NB4 (cell line): ENCODE data around the gene VAMP2.

Source experiments
- DNase-seq: peaks from one replicate; pipeline ENCODE4 v3.0.0; 2010; ENCODE audit warnings: low read depth
- H3K4me3 ChIP-seq: one replicate; pipeline ENCODE4 v1.5.1; 2011; ENCODE audit warnings: mild to moderate bottlenecking, low read depth, low read length, moderate library complexity
- MYC ChIP-seq: IDR thresholded peaks from 2 replicates; pipeline ENCODE4 v1.6.1; 2011; ENCODE audit warnings: low read depth, low read length
- POLR2A ChIP-seq: IDR thresholded peaks from 2 replicates; pipeline ENCODE4 v1.6.1; 2011; ENCODE audit warnings: mild to moderate bottlenecking; ENCODE audit not compliant: insufficient read length; ENCODE audit errors: extremely low read depth
- TF ChIP-seq, protein P1 (sequence below): IDR thresholded peaks from 2 replicates; pipeline ENCODE4 v1.6.1; 2011; ENCODE audit warnings: low read depth, low read length
- TF ChIP-seq, protein P2 (sequence below): IDR thresholded peaks from one replicate; pipeline ENCODE4 v1.5.1; 2012; ENCODE audit warnings: low read depth, low read length

VAMP2 gene, protein sequence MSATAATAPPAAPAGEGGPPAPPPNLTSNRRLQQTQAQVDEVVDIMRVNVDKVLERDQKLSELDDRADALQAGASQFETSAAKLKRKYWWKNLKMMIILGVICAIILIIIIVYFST

DNA sequence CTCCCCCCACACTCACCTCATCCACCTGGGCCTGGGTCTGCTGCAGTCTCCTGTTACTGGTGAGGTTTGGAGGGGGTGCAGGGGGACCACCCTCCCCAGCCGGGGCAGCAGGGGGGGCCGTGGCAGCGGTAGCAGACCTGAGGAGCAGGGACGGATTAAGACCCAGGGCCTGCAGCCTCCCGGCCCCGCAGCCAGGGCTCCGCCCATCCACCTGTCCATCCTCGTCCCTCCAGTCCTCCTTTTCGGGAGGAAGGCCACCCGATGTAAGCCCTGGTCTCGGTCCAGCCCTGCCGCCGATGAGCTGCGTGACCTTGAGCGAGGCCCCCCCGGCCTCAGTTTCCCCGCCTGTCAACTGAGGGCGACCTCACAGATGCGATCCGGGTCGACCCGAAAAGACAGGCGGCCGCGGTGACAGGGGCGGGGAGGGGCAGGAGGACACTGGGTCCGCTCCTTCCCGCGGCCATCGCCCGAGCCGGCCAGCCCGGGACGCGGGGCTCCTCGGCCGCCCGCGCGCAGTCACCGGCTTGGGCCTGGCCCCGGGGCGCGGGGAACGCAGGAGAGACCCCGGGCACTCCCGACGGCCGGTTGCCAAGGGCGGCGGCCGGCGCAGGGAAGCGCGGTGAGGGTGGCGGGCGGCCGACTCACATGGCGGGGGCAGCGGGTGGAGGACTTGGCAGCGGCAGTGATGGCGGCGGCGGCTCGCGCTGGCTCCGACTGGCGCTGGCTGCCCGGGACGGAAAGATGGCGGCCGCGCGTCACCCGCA lies at the start of gene VAMP2:
VAMP2 (minus strand) TSS at position 716 of the 764 bp plus-strand sequence; CDS start at position 647, 69 bp downstream.
- H3K4me3 ChIP-seq: peak within 1 kb of the TSS; percentile 71
- TF ChIP-seq MYC (no peak), POLR2A (peak; percentile 47)
- DNase-seq: peak; percentile 63

DNA sequence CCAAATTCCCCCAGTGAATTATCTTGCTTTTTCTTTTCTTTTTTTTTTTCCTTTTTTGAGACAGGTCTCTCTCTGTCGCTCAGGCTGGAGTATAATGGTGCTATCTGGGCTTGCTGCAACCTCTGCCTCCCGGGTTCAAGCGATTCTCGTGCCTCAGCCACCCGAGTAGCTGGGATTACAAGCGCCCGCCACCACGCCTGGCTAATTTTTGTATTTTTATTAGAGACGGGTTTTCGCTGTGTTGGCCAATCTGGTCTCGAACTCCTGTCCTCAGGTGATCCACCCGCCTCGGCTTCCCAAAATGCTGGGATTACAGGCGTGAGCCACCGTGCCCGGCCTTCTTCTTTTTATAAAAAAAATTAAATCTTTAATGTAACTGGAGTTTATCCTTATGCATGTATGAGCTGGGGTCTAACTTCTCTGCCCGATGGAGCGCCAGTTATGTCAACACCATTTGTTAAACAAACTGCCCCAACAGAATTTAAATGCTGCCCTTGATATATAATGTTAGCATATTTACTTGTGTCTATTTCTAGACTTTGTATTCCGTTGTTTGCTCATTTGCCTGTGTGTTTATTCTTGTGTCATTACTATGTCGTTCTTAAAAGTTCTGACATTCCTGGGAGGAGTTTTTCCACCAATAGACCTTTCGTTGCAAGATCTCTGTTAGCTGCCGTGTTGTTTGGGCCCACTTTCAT lies 48.2 kb upstream of the VAMP2 start:
- H3K4me3 ChIP-seq: peak overlapping the region; percentile 90
- no peak for DNase-seq
- TF ChIP-seq, protein P1, sequence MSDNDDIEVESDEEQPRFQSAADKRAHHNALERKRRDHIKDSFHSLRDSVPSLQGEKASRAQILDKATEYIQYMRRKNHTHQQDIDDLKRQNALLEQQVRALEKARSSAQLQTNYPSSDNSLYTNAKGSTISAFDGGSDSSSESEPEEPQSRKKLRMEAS: no peak
- TF ChIP-seq POLR2A: no peak
- TF ChIP-seq, protein P2, sequence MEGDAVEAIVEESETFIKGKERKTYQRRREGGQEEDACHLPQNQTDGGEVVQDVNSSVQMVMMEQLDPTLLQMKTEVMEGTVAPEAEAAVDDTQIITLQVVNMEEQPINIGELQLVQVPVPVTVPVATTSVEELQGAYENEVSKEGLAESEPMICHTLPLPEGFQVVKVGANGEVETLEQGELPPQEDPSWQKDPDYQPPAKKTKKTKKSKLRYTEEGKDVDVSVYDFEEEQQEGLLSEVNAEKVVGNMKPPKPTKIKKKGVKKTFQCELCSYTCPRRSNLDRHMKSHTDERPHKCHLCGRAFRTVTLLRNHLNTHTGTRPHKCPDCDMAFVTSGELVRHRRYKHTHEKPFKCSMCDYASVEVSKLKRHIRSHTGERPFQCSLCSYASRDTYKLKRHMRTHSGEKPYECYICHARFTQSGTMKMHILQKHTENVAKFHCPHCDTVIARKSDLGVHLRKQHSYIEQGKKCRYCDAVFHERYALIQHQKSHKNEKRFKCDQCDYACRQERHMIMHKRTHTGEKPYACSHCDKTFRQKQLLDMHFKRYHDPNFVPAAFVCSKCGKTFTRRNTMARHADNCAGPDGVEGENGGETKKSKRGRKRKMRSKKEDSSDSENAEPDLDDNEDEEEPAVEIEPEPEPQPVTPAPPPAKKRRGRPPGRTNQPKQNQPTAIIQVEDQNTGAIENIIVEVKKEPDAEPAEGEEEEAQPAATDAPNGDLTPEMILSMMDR: no peak
- TF ChIP-seq MYC: no peak

- peak within 1 kb of the TSS; percentile 90 for H3K4me3 ChIP-seq
- peak; percentile 92 for DNase-seq
- TF ChIP-seq, protein P1: peak; percentile 56
- TF ChIP-seq POLR2A: peak; percentile 54
- TF ChIP-seq, protein P2: no peak
- peak; percentile 72 for TF ChIP-seq MYC
Observed at GRCh38 chr17:8209907-8210760, 47.4 kb upstream of the VAMP2 start, which contains the start of gene AURKB. Gene AURKB (minus strand): TSS chr17:8210575. CDS start chr17:8210224, 351 bp downstream.

DNA sequence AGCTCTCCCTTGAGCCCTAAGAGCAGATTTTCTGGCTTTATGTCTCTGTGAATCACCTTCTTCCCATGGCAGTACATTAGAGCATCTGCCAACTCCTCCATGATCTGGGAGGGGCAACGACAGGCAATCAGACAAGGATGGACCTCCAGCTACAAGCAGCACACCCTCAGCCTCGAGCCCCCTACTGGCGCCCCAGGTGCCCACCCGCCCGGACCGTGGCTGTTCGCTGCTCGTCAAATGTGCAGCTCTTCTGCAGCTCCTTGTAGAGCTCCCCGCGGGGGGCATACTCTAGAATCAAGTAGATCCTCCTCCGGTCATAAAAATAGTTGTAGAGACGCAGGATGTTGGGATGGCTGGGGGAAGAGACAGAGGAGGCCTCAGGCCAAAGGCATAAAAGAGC lies 43.8 kb upstream of the VAMP2 start:
- no peak overlapping the region for H3K4me3 ChIP-seq
- DNase-seq: no peak
- TF ChIP-seq, protein P1: no peak
- no peak for TF ChIP-seq POLR2A
- TF ChIP-seq, protein P2: no peak
- TF ChIP-seq MYC: no peak

DNA sequence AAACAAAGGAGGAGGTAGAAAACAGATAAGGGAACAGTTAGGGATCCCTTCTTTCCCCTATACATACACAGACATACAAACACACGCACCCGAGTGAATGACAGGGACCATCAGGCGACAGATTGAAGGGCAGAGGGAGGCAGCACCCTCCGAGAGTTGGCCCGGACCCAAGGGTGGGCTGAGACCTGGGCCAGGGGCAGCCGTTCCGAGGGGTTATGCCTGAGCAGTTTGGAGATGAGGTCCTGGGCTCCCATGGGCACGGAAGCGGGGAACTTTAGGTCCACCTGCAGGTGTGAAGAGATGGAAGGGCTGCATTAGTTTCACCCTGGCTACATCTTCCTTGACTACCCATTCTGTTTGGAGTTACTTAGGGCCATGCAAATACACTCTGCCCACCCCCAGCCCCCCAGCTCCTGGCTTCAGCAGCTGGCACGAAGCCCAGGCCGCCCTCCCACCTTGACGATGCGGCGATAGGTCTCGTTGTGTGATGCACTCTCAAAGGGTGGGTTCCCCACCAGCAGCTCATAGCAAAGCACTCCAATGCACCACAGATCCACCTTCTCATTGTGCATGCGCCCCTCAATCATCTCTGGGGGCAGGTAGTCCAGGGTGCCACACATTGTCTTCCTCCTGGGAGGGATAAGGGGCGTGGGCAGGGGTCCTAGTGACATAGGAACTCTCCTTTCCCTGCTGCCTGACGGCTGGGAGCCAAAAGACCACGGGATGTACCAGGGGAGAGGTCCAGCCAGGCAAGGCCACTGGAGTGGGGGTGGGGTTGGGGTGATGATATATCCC lies 42.2 kb upstream of the VAMP2 start:
- TF ChIP-seq, protein P1: no peak
- H3K4me3 ChIP-seq: no peak overlapping the region
- no peak for DNase-seq

DNA sequence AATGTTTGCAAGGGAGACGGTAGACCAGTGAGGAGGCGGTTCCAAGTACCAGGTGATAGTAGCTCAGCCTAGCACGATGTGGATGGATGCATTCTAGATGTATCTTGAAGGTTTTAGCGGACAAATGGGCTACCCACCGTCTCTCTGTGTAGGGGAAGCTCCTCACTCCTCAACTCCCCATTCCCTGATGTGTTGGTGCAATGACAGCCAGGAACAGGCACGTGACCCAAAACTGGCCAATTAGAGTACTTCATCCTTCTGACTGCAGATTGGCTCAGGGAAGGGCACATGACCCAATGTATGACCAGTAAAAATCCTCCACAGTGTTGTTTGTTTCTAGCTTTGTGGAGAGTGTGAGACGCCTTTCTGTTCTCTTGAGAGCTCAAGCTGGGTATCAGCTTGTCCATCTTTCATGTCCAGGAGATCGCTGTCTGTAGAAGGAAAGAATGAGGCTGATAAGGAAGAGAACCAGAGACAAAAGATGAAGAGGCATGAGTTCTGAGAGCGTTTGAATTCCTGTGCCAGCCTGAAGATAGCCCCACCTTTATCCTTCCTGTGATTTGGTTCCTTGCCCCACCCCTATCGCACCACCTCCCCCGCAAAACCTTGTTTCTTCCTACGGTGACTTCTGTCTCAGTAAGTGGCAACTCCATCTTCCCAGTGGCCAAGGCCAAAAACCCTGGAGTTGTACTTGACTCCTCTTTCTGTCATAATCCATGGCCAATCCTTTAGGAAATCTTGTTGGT lies 29.5 kb upstream of the VAMP2 start:
- TF ChIP-seq POLR2A (peak; percentile 50), MYC (no peak; the same call in none of the 2 replicates)
- TF ChIP-seq, protein P2: no peak
- TF ChIP-seq, protein P1: peak; percentile 98
- H3K4me3 ChIP-seq: peak overlapping the region; percentile 46
- DNase-seq: peak; percentile 85
